22Rv1 (cell line): ENCODE results near the gene TRIM69.

Experiments used
- H3K27ac ChIP-seq: fragments of 450-650 bp; 2 replicates; pipeline ENCODE4 v1.5.1; 2017
- ZFX ChIP-seq: fragments of 450-650 bp; IDR thresholded peaks from 2 replicates; pipeline ENCODE4 v1.6.1; 2017; ENCODE audit warnings: antibody characterized with exemption, borderline replicate concordance
- TF ChIP-seq, protein P1 (sequence below): fragments of 450-650 bp; IDR thresholded peaks from 2 replicates; pipeline ENCODE4 v1.5.1; 2017; ENCODE audit warnings: mild to moderate bottlenecking

TRIM69 gene

GRCh38 chr15:44705986-44706385, 30.3 kb upstream of the TRIM69 start:
- no peak overlapping the region for H3K27ac ChIP-seq
- TF ChIP-seq ZFX: no peak
- TF ChIP-seq, protein P1, sequence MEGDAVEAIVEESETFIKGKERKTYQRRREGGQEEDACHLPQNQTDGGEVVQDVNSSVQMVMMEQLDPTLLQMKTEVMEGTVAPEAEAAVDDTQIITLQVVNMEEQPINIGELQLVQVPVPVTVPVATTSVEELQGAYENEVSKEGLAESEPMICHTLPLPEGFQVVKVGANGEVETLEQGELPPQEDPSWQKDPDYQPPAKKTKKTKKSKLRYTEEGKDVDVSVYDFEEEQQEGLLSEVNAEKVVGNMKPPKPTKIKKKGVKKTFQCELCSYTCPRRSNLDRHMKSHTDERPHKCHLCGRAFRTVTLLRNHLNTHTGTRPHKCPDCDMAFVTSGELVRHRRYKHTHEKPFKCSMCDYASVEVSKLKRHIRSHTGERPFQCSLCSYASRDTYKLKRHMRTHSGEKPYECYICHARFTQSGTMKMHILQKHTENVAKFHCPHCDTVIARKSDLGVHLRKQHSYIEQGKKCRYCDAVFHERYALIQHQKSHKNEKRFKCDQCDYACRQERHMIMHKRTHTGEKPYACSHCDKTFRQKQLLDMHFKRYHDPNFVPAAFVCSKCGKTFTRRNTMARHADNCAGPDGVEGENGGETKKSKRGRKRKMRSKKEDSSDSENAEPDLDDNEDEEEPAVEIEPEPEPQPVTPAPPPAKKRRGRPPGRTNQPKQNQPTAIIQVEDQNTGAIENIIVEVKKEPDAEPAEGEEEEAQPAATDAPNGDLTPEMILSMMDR: no peak

DNA sequence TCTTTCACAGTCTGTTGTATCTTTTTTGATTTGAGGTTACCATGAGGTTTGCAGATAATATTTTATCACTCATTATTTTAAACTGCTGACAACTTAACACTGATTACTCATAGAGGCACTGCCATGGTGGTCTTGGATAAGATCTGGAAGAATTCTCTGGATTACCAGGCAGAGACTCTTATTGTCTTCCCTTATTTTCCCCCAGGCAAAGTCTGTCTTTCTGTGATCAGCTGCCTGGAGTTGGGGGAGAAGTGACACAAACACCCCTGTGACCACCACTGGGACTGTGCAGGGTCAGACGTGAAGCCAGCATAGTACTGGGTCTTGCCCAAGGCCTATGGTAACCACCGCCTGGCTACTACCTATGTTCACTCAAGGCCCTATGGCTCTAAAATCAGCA, 29.9 kb upstream of the TRIM69 start:
- TF ChIP-seq, protein P1: no peak
- TF ChIP-seq ZFX: no peak
- H3K27ac ChIP-seq: no peak overlapping the region

- TF ChIP-seq, protein P1: no peak
- no peak for TF ChIP-seq ZFX
- no peak overlapping the region for H3K27ac ChIP-seq
These were observed 29.2 kb upstream of the TRIM69 start for GRCh38 chr15:44706946-44707636.

DNA sequence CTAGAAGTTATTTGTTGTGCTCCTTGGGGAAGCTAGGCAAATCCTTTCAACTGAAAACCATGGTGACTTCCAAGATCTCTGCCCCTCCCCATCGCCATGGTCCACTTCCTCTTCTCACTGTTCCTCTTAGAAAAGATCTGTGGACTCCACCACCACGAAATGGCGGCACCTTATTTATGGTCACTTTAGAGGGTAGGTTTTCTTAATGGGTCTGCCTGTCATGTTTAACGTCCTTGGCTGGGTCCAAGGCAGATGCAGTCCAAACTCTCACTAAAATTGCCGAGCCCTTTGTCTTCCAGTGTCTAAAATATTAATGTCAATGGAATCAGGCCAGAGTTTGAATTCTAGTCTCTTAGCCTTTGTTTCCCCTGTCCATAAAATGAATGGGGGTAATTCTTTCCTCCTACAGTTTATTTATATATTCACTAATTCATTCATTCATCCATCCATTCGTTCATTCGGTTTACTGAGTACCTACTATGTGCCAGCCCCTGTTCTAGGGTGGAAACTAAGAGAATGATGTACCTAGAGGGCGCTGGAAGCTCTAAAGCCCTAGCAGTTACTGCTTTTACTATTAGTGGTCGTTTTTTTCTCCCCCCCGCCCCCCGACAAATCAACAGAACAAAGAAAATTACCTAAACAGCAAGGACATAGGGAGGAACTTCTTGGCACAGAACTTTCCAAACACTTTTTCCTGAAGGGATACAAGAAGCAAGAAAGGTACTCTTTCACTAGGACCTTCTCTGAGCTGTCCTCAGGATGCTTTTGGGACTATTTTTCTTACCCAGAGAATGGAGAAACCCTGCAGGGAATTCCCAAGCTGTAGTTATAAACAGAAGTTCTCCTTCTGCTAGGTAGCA, 25.9 kb upstream of the TRIM69 start:
- peak overlapping the region; percentile 76 for H3K27ac ChIP-seq
- TF ChIP-seq ZFX: no peak
- TF ChIP-seq, protein P1: peak; percentile 68

DNA sequence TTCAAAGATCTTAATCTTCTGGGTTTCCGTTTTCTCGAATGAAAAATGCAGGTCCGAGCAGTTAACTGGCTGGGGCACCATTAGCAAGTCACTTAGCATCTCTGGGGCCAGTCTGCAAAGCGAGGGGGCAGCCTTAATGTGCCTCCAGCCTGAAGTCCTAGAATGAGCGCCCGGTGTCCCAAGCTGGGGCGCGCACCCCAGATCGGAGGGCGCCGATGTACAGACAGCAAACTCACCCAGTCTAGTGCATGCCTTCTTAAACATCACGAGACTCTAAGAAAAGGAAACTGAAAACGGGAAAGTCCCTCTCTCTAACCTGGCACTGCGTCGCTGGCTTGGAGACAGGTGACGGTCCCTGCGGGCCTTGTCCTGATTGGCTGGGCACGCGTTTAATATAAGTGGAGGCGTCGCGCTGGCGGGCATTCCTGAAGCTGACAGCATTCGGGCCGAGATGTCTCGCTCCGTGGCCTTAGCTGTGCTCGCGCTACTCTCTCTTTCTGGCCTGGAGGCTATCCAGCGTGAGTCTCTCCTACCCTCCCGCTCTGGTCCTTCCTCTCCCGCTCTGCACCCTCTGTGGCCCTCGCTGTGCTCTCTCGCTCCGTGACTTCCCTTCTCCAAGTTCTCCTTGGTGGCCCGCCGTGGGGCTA, 25.1 kb upstream of the TRIM69 start, which contains the start of the genes B2M and PATL2:
TSS of gene B2M (plus strand) at position 422 of the 647 bp plus-strand sequence. CDS start at position 452, 30 bp downstream.
TSS of gene PATL2 (minus strand) at position 228 of the 647 bp plus-strand sequence. CDS start 34,833 bp downstream, outside the sequence.
- TF ChIP-seq ZFX: no peak
- TF ChIP-seq, protein P1: peak; percentile 13; the same call in 1 of the 2 replicates
- peak within 1 kb of the TSS; percentile 76 for H3K27ac ChIP-seq

DNA sequence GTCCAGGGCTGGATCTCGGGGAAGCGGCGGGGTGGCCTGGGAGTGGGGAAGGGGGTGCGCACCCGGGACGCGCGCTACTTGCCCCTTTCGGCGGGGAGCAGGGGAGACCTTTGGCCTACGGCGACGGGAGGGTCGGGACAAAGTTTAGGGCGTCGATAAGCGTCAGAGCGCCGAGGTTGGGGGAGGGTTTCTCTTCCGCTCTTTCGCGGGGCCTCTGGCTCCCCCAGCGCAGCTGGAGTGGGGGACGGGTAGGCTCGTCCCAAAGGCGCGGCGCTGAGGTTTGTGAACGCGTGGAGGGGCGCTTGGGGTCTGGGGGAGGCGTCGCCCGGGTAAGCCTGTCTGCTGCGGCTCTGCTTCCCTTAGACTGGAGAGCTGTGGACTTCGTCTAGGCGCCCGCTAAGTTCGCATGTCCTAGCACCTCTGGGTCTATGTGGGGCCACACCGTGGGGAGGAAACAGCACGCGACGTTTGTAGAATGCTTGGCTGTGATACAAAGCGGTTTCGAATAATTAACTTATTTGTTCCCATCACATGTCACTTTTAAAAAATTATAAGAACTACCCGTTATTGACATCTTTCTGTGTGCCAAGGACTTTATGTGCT, 24.5 kb upstream of the TRIM69 start:
- peak overlapping the region; percentile 76 for H3K27ac ChIP-seq
- TF ChIP-seq, protein P1: no peak
- TF ChIP-seq ZFX: no peak
